Caco-2 (cell line): ENCODE results near the gene SLC19A1. TPM values are rescaled to one million over a fixed set of nuclear protein-coding genes. Genes with fewer than 3 reads are reported as not detected.

Source experiments
- BruUV-seq: library from RNA; stranded (reverse); fragments of 400-500 nt; replicated peaks from 2 replicates; lab custom pipeline; 2021; lab: Mats Ljungman, UMichigan
- CTCF ChIA-PET: fragments of 300-600 bp; sonication (Branson Sonifier 250); formaldehyde crosslinking; loops from one replicate; lab custom pipeline; 2022; ENCODE audit warnings: antibody characterized with exemption; lab: Charles Lee
- POLR2A ChIA-PET: fragments of 300-600 bp; sonication (Branson Sonifier 250); formaldehyde crosslinking; loops from one replicate; lab custom pipeline; 2022; ENCODE audit warnings: antibody characterized with exemption; lab: Charles Lee
- DNase-seq, 2 experiments: peaks; one replicate each; pipeline versions ENCODE4 v3.0.0 to v3.0.0-alpha.2; 2020 to 2022
- H3K27me3 ChIP-seq: replicated peaks from 2 replicates; pipeline ENCODE4 v1.6.0; 2011; ENCODE audit warnings: low read length; ENCODE audit not compliant: control insufficient read depth, insufficient read depth
- H3K36me3 ChIP-seq: 2 replicates; pipeline ENCODE4 v1.5.1; 2011; ENCODE audit warnings: low read length; ENCODE audit not compliant: control insufficient read depth, insufficient read depth
- H3K4me1 ChIP-seq: fragments of 250-450 bp; sonication (Bioruptor Pico); 2 replicates; pipeline ENCODE4 v1.5.1; 2020; ENCODE audit warnings: mild to moderate bottlenecking
- H3K4me3 ChIP-seq: 2 replicates; pipeline ENCODE4 v1.5.1; 2011; ENCODE audit warnings: low read depth, mild to moderate bottlenecking, control low read depth, low read length
- H3K9me3 ChIP-seq: fragments of 250-450 bp; sonication (Bioruptor Pico); 2 replicates; pipeline ENCODE4 v1.5.1; 2020; ENCODE audit warnings: mild to moderate bottlenecking, moderate library complexity
- H3K27ac Mint-ChIP-seq: one replicate; pipeline ENCODE4 v1.8.0; 2022; ENCODE audit warnings: mixed read lengths; ENCODE audit not compliant: unreplicated experiment
- H3K27me3 Mint-ChIP-seq: one replicate; pipeline ENCODE4 v1.8.0; 2022; ENCODE audit warnings: mixed read lengths; ENCODE audit not compliant: insufficient read depth, unreplicated experiment
- H3K36me3 Mint-ChIP-seq: one replicate; pipeline ENCODE4 v1.8.0; 2022; ENCODE audit warnings: mild to moderate bottlenecking, mixed read lengths; ENCODE audit not compliant: insufficient read depth, unreplicated experiment
- H3K4me1 Mint-ChIP-seq: one replicate; pipeline ENCODE4 v1.8.0; 2022; ENCODE audit warnings: low read depth, mixed read lengths; ENCODE audit not compliant: unreplicated experiment
- H3K4me3 Mint-ChIP-seq: one replicate; pipeline ENCODE4 v1.8.0; 2022; ENCODE audit warnings: mild to moderate bottlenecking, moderate library complexity, mixed read lengths; ENCODE audit not compliant: unreplicated experiment
- H3K9me3 Mint-ChIP-seq: one replicate; pipeline ENCODE4 v1.8.0; 2022; ENCODE audit warnings: mixed read lengths; ENCODE audit not compliant: unreplicated experiment
- CTCF ChIP-seq, 2 experiments: fragments of 200-600 bp in 1 of 2; IDR thresholded peaks; 1 replicate in 1 of 2; 2 replicates in 1 of 2; pipeline versions ENCODE4 v1.5.1 to v1.8.0; 2011 to 2022; ENCODE audit warnings: antibody characterized with exemption in 1 of 2, control low read depth in 1 of 2, inconsistent platforms in 1 of 2, low read depth in 1 of 2, low read length in 1 of 2, mild to moderate bottlenecking in 1 of 2, moderate library complexity in 1 of 2; ENCODE audit not compliant: insufficient read depth in 1 of 2, severe bottlenecking in 1 of 2, unreplicated experiment in 1 of 2
- intact Hi-C: fragments of 100-400 bp; cut with micrococcal nuclease; formaldehyde crosslinking; loops from one replicate; pipeline ENCODE4 v1.10.0; 2022; ENCODE audit not compliant: unreplicated experiment
- total RNA-seq: library from RNA; stranded (reverse); gene quantifications from 2 replicates; pipeline ENCODE4 v1.2.3, GENCODE V29; 2022

The SLC19A1 gene
- total RNA-seq, 1 experiment from 2014 or later: 45.4 TPM

DNA sequence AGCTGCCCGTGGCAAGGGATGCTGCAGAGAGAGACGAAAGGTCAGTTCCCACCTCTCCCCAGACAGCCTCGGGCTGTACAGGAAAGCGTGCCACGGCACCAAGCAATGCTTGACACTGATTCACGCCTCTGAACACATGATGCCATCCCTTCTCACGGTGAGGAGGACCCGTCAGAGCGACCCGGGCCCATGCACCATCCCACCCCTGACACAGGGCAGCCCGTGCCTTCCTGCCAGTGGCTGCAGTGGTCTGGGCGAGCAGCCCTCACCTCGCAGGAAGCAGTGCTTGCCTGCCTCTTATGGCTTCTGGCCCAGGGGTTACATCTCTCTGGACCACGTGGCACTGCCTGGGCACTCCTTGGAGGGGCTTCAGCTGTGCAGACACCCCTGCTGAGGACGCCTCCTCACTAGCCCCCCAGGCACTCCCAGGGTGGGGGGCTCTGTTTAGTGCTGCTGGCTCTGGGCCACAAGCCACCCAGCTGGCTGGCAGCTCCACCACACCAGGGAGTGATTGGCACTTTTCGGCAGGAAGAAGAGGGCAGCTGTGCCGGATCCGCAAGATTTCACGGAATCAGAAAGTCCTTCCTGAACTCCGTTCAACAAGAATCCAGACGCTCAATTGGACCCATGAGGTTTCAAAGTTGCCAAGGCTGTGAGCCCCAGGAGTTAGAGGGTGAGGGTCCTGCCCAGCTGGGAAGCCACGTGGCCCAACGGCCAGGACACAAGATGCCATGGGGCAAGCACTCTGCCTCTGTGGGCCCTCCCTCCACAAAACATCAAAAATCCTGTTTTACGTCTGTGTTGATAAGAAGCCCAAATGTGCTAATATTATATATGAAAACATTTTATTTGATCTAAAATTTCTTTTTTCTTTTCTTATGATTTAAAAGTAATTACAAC, 34.8 kb upstream of the SLC19A1 start:
- no peak overlapping the region for H3K4me3 ChIP-seq
- Mint-ChIP-seq H3K27me3 (peaks cover 6% of the 10 kb centered on the region), H3K4me3 (no peak overlapping the region), H3K27ac (no peak overlapping the region), H3K36me3 (no peaks in the 10 kb centered on the region), H3K4me1 (no peaks in the 10 kb centered on the region), H3K9me3 (no peaks in the 10 kb centered on the region)
- no peaks in the 10 kb centered on the region for H3K9me3 ChIP-seq
- POLR2A ChIA-PET: no interaction called here
- BruUV-seq: no TSS peak
- no peaks in the 10 kb centered on the region for H3K4me1 ChIP-seq
- CTCF ChIA-PET: interaction anchor here (3.3 kb wide), 1 partner anchor 21 kb away, joined by 10 read pairs; no protein-coding TSS in a partner anchor
- TF ChIP-seq CTCF (IDR thresholded peaks at IDR 0.05; ENCODE audit: insufficient read depth in 1 of 2, low read depth in 1 of 2, low read length in 1 of 2, severe bottlenecking in 1 of 2, unreplicated experiment in 1 of 2): no peak
- no peaks in the 10 kb centered on the region for H3K36me3 ChIP-seq
- no peaks in the 10 kb centered on the region for H3K27me3 ChIP-seq
- intact Hi-C loops: no loop called here
- peak in 1 of 2 experiments; percentile 28 for DNase-seq

DNA sequence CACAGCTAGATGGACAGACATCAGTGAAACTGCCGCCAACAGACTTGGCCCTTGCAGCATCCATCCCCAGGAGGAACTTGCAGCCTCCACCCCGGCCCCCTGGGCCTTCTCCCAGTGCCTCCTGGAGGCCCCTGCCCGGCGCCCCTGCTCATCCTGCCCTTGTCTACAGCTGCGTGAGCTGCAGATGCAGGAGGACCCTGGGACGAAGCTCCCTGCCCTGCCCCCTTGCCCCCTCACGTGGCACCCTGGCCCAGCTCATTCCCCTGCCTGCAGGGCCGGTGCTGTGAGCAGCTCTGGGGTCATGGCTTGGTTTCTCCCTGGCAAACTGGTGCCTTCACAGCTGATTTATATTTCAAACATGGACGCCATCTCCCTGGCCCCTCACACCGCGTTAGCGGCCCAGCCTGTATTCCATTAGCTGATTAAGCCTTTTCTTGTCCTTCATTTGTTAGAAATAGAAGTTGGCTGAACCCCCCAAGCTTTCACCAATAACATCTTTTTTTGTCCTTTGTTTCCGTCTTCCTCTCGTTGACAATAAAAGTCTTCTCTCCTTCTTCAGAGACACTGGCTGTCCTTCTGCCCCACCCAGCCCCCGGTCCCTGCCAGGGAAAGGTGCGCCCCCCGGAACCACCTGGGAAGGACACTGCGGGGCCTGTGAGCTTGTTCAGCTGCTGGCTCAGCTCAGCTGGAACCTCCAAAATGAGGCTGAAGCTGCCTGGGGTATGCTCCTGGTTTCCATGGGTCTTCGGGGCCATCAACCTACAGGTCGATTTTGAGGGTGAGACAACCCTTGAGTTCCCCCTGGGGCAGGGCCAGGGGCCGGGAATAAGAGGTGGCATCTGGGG, 34.0 kb upstream of the SLC19A1 start:
- Mint-ChIP-seq H3K36me3 (no peaks in the 10 kb centered on the region), H3K4me3 (no peak overlapping the region), H3K4me1 (no peaks in the 10 kb centered on the region), H3K27ac (no peak overlapping the region), H3K27me3 (peaks cover 10% of the 10 kb centered on the region), H3K9me3 (no peaks in the 10 kb centered on the region)
- no peaks in the 10 kb centered on the region for H3K36me3 ChIP-seq
- no peaks in the 10 kb centered on the region for H3K9me3 ChIP-seq
- intact Hi-C loops: no loop called here
- no peak overlapping the region for H3K4me3 ChIP-seq
- TF ChIP-seq CTCF (IDR thresholded peaks at IDR 0.05; ENCODE audit: insufficient read depth in 1 of 2, low read depth in 1 of 2, low read length in 1 of 2, severe bottlenecking in 1 of 2, unreplicated experiment in 1 of 2): no peak
- no peaks in the 10 kb centered on the region for H3K27me3 ChIP-seq
- H3K4me1 ChIP-seq: no peaks in the 10 kb centered on the region
- BruUV-seq: no TSS peak
- peak in 1 of 2 experiments; percentile 23 for DNase-seq
- POLR2A ChIA-PET: no interaction called here
- CTCF ChIA-PET: interaction anchor here (0.7 to 3.3 kb wide), 2 partner anchors 12 to 20 kb away, joined by 3 to 10 read pairs; no protein-coding TSS in a partner anchor
